ENCODE data around the gene PCDHA7. TPM values are rescaled to one million over a fixed set of nuclear protein-coding genes. Genes with fewer than 3 reads are reported as not detected.
"Not testable (repeated sequence)": the region's sequence is repeated elsewhere in the genome, so short reads cannot be mapped to it uniquely, and the experiment has no call there.

The PCDHA7 gene
- polyA plus RNA-seq, 4 donors = 0.06 to 0.07 TPM; not detected in 2

GRCh38 chr5:140808241-140808888, 25.7 kb upstream of the PCDHA7 start:
- peaks cover 0 to 25% of the 10 kb centered on the region in 2 donors for H3K9me3 ChIP-seq (ENCODE audit: control insufficient read depth in 2 of 2, insufficient read depth in 1 of 2, low read depth in 1 of 2, low read length in 1 of 2)
- not testable (repeated sequence) for FAIRE-seq; H3K27me3 ChIP-seq (ENCODE audit: control insufficient read depth in 3 of 3, insufficient read depth in 3 of 3, low read length in 3 of 3); H3K27ac ChIP-seq (ENCODE audit: low read depth in 1 of 3, low read length in 2 of 3); H3K4me1 ChIP-seq (ENCODE audit: control insufficient read depth in 3 of 3, insufficient read depth in 2 of 3, low read depth in 1 of 3, low read length in 2 of 3); H3K36me3 ChIP-seq (ENCODE audit: control insufficient read depth in 3 of 3, insufficient read depth in 2 of 3, low read depth in 1 of 3, low read length in 3 of 3); DNase-seq; H3K4me3 ChIP-seq (ENCODE audit: low read depth in 1 of 3, low read length in 3 of 3)
- 65 to 84% (median 79%) methylated on average over 62 of the region's 62 CpGs for WGBS, 3 donors

GRCh38 chr5:140808889-140809291, 25.2 kb upstream of the PCDHA7 start:
- no peak for FAIRE-seq
- no peak for DNase-seq
- peaks cover 0 to 29% of the 10 kb centered on the region in 2 donors for H3K9me3 ChIP-seq (ENCODE audit: control insufficient read depth in 2 of 2, insufficient read depth in 1 of 2, low read depth in 1 of 2, low read length in 1 of 2)
- H3K36me3 ChIP-seq (ENCODE audit: control insufficient read depth in 3 of 3, insufficient read depth in 2 of 3, low read depth in 1 of 3, low read length in 3 of 3) = no peaks in the 10 kb centered on the region
- WGBS, 3 donors = 72 to 84% (median 82%) methylated on average over 40 to 43 of the region's 43 CpGs
- H3K27ac ChIP-seq (ENCODE audit: low read depth in 1 of 3, low read length in 2 of 3) = no peak overlapping the region
- no peaks in the 10 kb centered on the region for H3K4me1 ChIP-seq (ENCODE audit: control insufficient read depth in 3 of 3, insufficient read depth in 2 of 3, low read depth in 1 of 3, low read length in 2 of 3)
- no peak overlapping the region for H3K4me3 ChIP-seq (ENCODE audit: low read depth in 1 of 3, low read length in 3 of 3)
- H3K27me3 ChIP-seq (ENCODE audit: control insufficient read depth in 3 of 3, insufficient read depth in 3 of 3, low read length in 3 of 3) = peaks cover 0 to 6% (median 0%) of the 10 kb centered on the region in 3 donors

- H3K9me3 ChIP-seq (ENCODE audit: control insufficient read depth in 2 of 2, insufficient read depth in 1 of 2, low read depth in 1 of 2, low read length in 1 of 2) = peaks cover 4 to 35% of the 10 kb centered on the region in 2 donors
- no peak within 1 kb of the TSS for H3K27ac ChIP-seq (ENCODE audit: low read depth in 1 of 3, low read length in 2 of 3)
- peaks cover 0 to 2% (median 0%) of the 10 kb centered on the region in 3 donors for H3K27me3 ChIP-seq (ENCODE audit: control insufficient read depth in 3 of 3, insufficient read depth in 3 of 3, low read length in 3 of 3)
- no peak for FAIRE-seq
- no peaks in the 10 kb centered on the region for H3K4me1 ChIP-seq (ENCODE audit: control insufficient read depth in 3 of 3, insufficient read depth in 2 of 3, low read depth in 1 of 3, low read length in 2 of 3)
- H3K36me3 ChIP-seq (ENCODE audit: control insufficient read depth in 3 of 3, insufficient read depth in 2 of 3, low read depth in 1 of 3, low read length in 3 of 3) = no peaks in the 10 kb centered on the region
- no peak within 1 kb of the TSS for H3K4me3 ChIP-seq (ENCODE audit: low read depth in 1 of 3, low read length in 3 of 3)
- WGBS, 3 donors = 36 to 51% (median 49%) methylated on average over 39 of the region's 39 CpGs
- peak; percentile 4 to 5 for DNase-seq
These were observed 12.4 kb upstream of the PCDHA7 start, which contains the start of gene PCDHA5 for GRCh38 chr5:140821375-140822280. Gene PCDHA5 (plus strand): TSS chr5:140821613.

- Histone ChIP-seq H3K27ac (ENCODE audit: low read depth in 1 of 3, low read length in 2 of 3) (no peak overlapping the region), H3K27me3 (ENCODE audit: control insufficient read depth in 3 of 3, insufficient read depth in 3 of 3, low read length in 3 of 3) (peaks cover 0 to 2% (median 0%) of the 10 kb centered on the region in 3 donors), H3K36me3 (ENCODE audit: control insufficient read depth in 3 of 3, insufficient read depth in 2 of 3, low read depth in 1 of 3, low read length in 3 of 3) (no peaks in the 10 kb centered on the region), H3K9me3 (ENCODE audit: control insufficient read depth in 2 of 2, insufficient read depth in 1 of 2, low read depth in 1 of 2, low read length in 1 of 2) (peaks cover 4 to 29% of the 10 kb centered on the region in 2 donors), H3K4me1 (ENCODE audit: control insufficient read depth in 3 of 3, insufficient read depth in 2 of 3, low read depth in 1 of 3, low read length in 2 of 3) (no peaks in the 10 kb centered on the region), H3K4me3 (ENCODE audit: low read depth in 1 of 3, low read length in 3 of 3) (no peak overlapping the region)
- WGBS, 3 donors = 29 to 31% (median 30%) methylated on average over 6 of the region's 6 CpGs
- DNase-seq (no peak), FAIRE-seq (no peak)
These were observed 11.8 kb upstream of the PCDHA7 start for GRCh38 chr5:140822281-140822629.

- not testable (repeated sequence) for H3K27me3 ChIP-seq (ENCODE audit: control insufficient read depth in 3 of 3, insufficient read depth in 3 of 3, low read length in 3 of 3); H3K36me3 ChIP-seq (ENCODE audit: control insufficient read depth in 3 of 3, insufficient read depth in 2 of 3, low read depth in 1 of 3, low read length in 3 of 3); DNase-seq; H3K27ac ChIP-seq (ENCODE audit: low read depth in 1 of 3, low read length in 2 of 3); H3K4me1 ChIP-seq (ENCODE audit: control insufficient read depth in 3 of 3, insufficient read depth in 2 of 3, low read depth in 1 of 3, low read length in 2 of 3); H3K4me3 ChIP-seq (ENCODE audit: low read depth in 1 of 3, low read length in 3 of 3); FAIRE-seq
- H3K9me3 ChIP-seq (ENCODE audit: control insufficient read depth in 2 of 2, insufficient read depth in 1 of 2, low read depth in 1 of 2, low read length in 1 of 2) = peaks cover 4 to 31% of the 10 kb centered on the region in 2 donors
- WGBS, 3 donors = 59 to 78% (median 78%) methylated on average over 40 to 48 of the region's 48 CpGs
These were observed 11.1 kb upstream of the PCDHA7 start for GRCh38 chr5:140822969-140823368.

GRCh38 chr5:140823475-140823874, 10.6 kb upstream of the PCDHA7 start:
- H3K9me3 ChIP-seq (ENCODE audit: control insufficient read depth in 2 of 2, insufficient read depth in 1 of 2, low read depth in 1 of 2, low read length in 1 of 2) = peaks cover 4 to 34% of the 10 kb centered on the region in 2 donors

GRCh38 chr5:140827704-140828361, 6.2 kb upstream of the PCDHA7 start, which contains the start of gene PCDHA6:
Gene PCDHA6 (plus strand): TSS chr5:140827960. CDS start chr5:140828092, 132 bp downstream.
- WGBS, 3 donors = 21 to 42% (median 35%) methylated on average over 26 to 27 of the region's 27 CpGs
- no peak for FAIRE-seq
- H3K4me1 ChIP-seq (ENCODE audit: control insufficient read depth in 3 of 3, insufficient read depth in 2 of 3, low read depth in 1 of 3, low read length in 2 of 3) = no peaks in the 10 kb centered on the region

More at GRCh38 chr5:140823475-140823874, 10.6 kb upstream of the PCDHA7 start:
- H3K27me3 ChIP-seq (ENCODE audit: control insufficient read depth in 3 of 3, insufficient read depth in 3 of 3, low read length in 3 of 3) = peaks cover 0 to 9% (median 0%) of the 10 kb centered on the region in 3 donors
- H3K4me3 ChIP-seq (ENCODE audit: low read depth in 1 of 3, low read length in 3 of 3) = no peak overlapping the region
- DNase-seq (no peak), FAIRE-seq (no peak)
- no peak overlapping the region for H3K27ac ChIP-seq (ENCODE audit: low read depth in 1 of 3, low read length in 2 of 3)
- H3K4me1 ChIP-seq (ENCODE audit: control insufficient read depth in 3 of 3, insufficient read depth in 2 of 3, low read depth in 1 of 3, low read length in 2 of 3) = no peaks in the 10 kb centered on the region
- 62 to 76% (median 76%) methylated on average over 26 to 38 of the region's 38 CpGs for WGBS, 3 donors
- H3K36me3 ChIP-seq (ENCODE audit: control insufficient read depth in 3 of 3, insufficient read depth in 2 of 3, low read depth in 1 of 3, low read length in 3 of 3) = no peaks in the 10 kb centered on the region

GRCh38 chr5:140828362-140828737, 5.7 kb upstream of the PCDHA7 start:
- Histone ChIP-seq H3K27ac (ENCODE audit: low read depth in 1 of 3, low read length in 2 of 3) (no peak overlapping the region), H3K9me3 (ENCODE audit: control insufficient read depth in 2 of 2, insufficient read depth in 1 of 2, low read depth in 1 of 2, low read length in 1 of 2) (peaks cover 4 to 37% of the 10 kb centered on the region in 2 donors), H3K4me1 (ENCODE audit: control insufficient read depth in 3 of 3, insufficient read depth in 2 of 3, low read depth in 1 of 3, low read length in 2 of 3) (no peaks in the 10 kb centered on the region), H3K27me3 (ENCODE audit: control insufficient read depth in 3 of 3, insufficient read depth in 3 of 3, low read length in 3 of 3) (peaks cover 0 to 7% (median 0%) of the 10 kb centered on the region in 3 donors), H3K36me3 (ENCODE audit: control insufficient read depth in 3 of 3, insufficient read depth in 2 of 3, low read depth in 1 of 3, low read length in 3 of 3) (no peaks in the 10 kb centered on the region), H3K4me3 (ENCODE audit: low read depth in 1 of 3, low read length in 3 of 3) (no peak overlapping the region)
- no peak for FAIRE-seq
- WGBS, 3 donors = 27 to 48% (median 43%) methylated on average over 15 to 18 of the region's 18 CpGs
- no peak for DNase-seq

More at GRCh38 chr5:140827704-140828361, 6.2 kb upstream of the PCDHA7 start, which contains the start of gene PCDHA6:
- Histone ChIP-seq H3K4me3 (ENCODE audit: low read depth in 1 of 3, low read length in 3 of 3) (no peak within 1 kb of the TSS), H3K9me3 (ENCODE audit: control insufficient read depth in 2 of 2, insufficient read depth in 1 of 2, low read depth in 1 of 2, low read length in 1 of 2) (peaks cover 4 to 41% of the 10 kb centered on the region in 2 donors), H3K36me3 (ENCODE audit: control insufficient read depth in 3 of 3, insufficient read depth in 2 of 3, low read depth in 1 of 3, low read length in 3 of 3) (no peaks in the 10 kb centered on the region), H3K27ac (ENCODE audit: low read depth in 1 of 3, low read length in 2 of 3) (no peak within 1 kb of the TSS), H3K27me3 (ENCODE audit: control insufficient read depth in 3 of 3, insufficient read depth in 3 of 3, low read length in 3 of 3) (peaks cover 0 to 7% (median 0%) of the 10 kb centered on the region in 3 donors)
- DNase-seq = no peak
